OCI-LY1 (cell line): ENCODE measurements around the gene SORBS1.

Source experiments
- H2AFZ ChIP-seq: fragments of 200-600 bp; sonication (generic), shearing (Covaris generic); 2 replicates; pipeline ENCODE4 v1.6.0; 2014; ENCODE audit warnings: antibody characterized with exemption, mild to moderate bottlenecking, low read length
- H3F3A ChIP-seq: fragments of 200-600 bp; sonication (generic), shearing (Covaris generic); 2 replicates; pipeline ENCODE4 v1.6.0; 2014; ENCODE audit warnings: mild to moderate bottlenecking, antibody characterized with exemption, low read length, moderate library complexity; ENCODE audit not compliant: insufficient read depth
- H3K27ac ChIP-seq: fragments of 200-600 bp; sonication (generic); 2 replicates; pipeline ENCODE4 v1.5.1; 2014; ENCODE audit warnings: low read length, mixed run types, mild to moderate bottlenecking, low read depth; ENCODE audit not compliant: poor library complexity, severe bottlenecking
- H3K27me3 ChIP-seq: fragments of 200-600 bp; sonication (generic); 2 replicates; pipeline ENCODE4 v1.6.0; 2014; ENCODE audit warnings: antibody characterized with exemption, mild to moderate bottlenecking, low read length, moderate library complexity; ENCODE audit not compliant: insufficient read depth
- H3K36me3 ChIP-seq: fragments of 200-600 bp; sonication (generic); 2 replicates; pipeline ENCODE4 v1.6.1; 2014; ENCODE audit warnings: mild to moderate bottlenecking, antibody characterized with exemption, low read length, moderate library complexity, mixed read lengths; ENCODE audit not compliant: insufficient read depth
- H3K4me1 ChIP-seq: fragments of 200-600 bp; sonication (generic); 2 replicates; pipeline ENCODE4 v1.5.1; 2014; ENCODE audit warnings: mild to moderate bottlenecking, low read length, moderate library complexity; ENCODE audit not compliant: insufficient read depth, severe bottlenecking
- H3K4me2 ChIP-seq: fragments of 200-600 bp; sonication (generic), shearing (Covaris generic); 2 replicates; pipeline ENCODE4 v1.6.1; 2014; ENCODE audit warnings: low read length
- H3K4me3 ChIP-seq: fragments of 200-600 bp; sonication (generic); 2 replicates; pipeline ENCODE4 v1.5.1; 2014; ENCODE audit warnings: low read length, low read depth, mild to moderate bottlenecking, mixed read lengths; ENCODE audit not compliant: poor library complexity, severe bottlenecking
- H3K79me2 ChIP-seq: fragments of 200-600 bp; shearing (Covaris generic); 2 replicates; pipeline ENCODE4 v1.6.1; 2016; ENCODE audit warnings: mixed run types, low read length, mixed read lengths; ENCODE audit not compliant: insufficient read depth
- H3K9ac ChIP-seq: fragments of 200-600 bp; sonication (generic), shearing (Covaris generic); 2 replicates; pipeline ENCODE4 v1.6.1; 2014; ENCODE audit warnings: mild to moderate bottlenecking, low read length, mixed read lengths
- H3K9me2 ChIP-seq: fragments of 200-600 bp; sonication (generic), shearing (Covaris generic); 2 replicates; pipeline ENCODE4 v1.6.1; 2014; ENCODE audit warnings: low read depth, mild to moderate bottlenecking, low read length, mixed read lengths
- H3K9me3 ChIP-seq: fragments of 200-600 bp; shearing (Covaris generic); 2 replicates; pipeline ENCODE4 v1.6.1; 2014; ENCODE audit warnings: low read length, mixed read lengths
- H4K20me1 ChIP-seq: fragments of 200-600 bp; sonication (generic), shearing (Covaris generic); 2 replicates; pipeline ENCODE4 v1.6.0; 2016; ENCODE audit warnings: mild to moderate bottlenecking, low read length; ENCODE audit not compliant: insufficient read depth
- CTCF ChIP-seq: fragments of 200-600 bp; sonication (generic), shearing (Covaris generic); IDR thresholded peaks from 2 replicates; pipeline ENCODE4 v1.5.1; 2017; ENCODE audit warnings: mild to moderate bottlenecking, antibody characterized with exemption, low read length, moderate library complexity, mixed read lengths
- EZH2 ChIP-seq: fragments of 200-600 bp; sonication (generic), shearing (Covaris generic); IDR thresholded peaks from 2 replicates; pipeline ENCODE4 v1.8.0; 2017; ENCODE audit warnings: borderline replicate concordance, mixed run types, mild to moderate bottlenecking, antibody characterized with exemption, low read length, moderate library complexity, mixed read lengths

The SORBS1 gene

GRCh38 chr10:95416270-95416669, 144.9 kb downstream of the SORBS1 start:
- Histone ChIP-seq H3K4me1 (no peaks in the 10 kb centered on the region), H4K20me1 (no peaks in the 10 kb centered on the region), H3K9me3 (no peaks in the 10 kb centered on the region), H2AFZ (no peak overlapping the region), H3K27me3 (no peaks in the 10 kb centered on the region), H3K9ac (no peak overlapping the region), H3K36me3 (no peaks in the 10 kb centered on the region), H3F3A (no peaks in the 10 kb centered on the region), H3K9me2 (no peaks in the 10 kb centered on the region), H3K79me2 (no peaks in the 10 kb centered on the region), H3K27ac (no peak overlapping the region), H3K4me2 (no peak overlapping the region), H3K4me3 (no peak overlapping the region)
- no peak for TF ChIP-seq CTCF
- no peak for TF ChIP-seq EZH2

- Histone ChIP-seq H3K9me2 (no peaks in the 10 kb centered on the region), H3K4me1 (no peaks in the 10 kb centered on the region), H3K9me3 (no peaks in the 10 kb centered on the region), H3K36me3 (no peaks in the 10 kb centered on the region), H3K4me3 (no peak overlapping the region), H3K27ac (no peak overlapping the region), H3K79me2 (no peaks in the 10 kb centered on the region), H3K27me3 (no peaks in the 10 kb centered on the region), H3K9ac (no peak overlapping the region), H2AFZ (no peak overlapping the region), H3F3A (no peaks in the 10 kb centered on the region), H3K4me2 (no peak overlapping the region), H4K20me1 (no peaks in the 10 kb centered on the region)
- TF ChIP-seq CTCF, result no peak
- no peak for TF ChIP-seq EZH2
Measured at GRCh38 chr10:95415621-95416031, 145.5 kb downstream of the SORBS1 start.

- H3K4me2 ChIP-seq, result no peak overlapping the region
- no peaks in the 10 kb centered on the region for H3K4me1 ChIP-seq
- no peaks in the 10 kb centered on the region for H3K9me3 ChIP-seq
- no peak overlapping the region for H3K9ac ChIP-seq
- H3K27me3 ChIP-seq, result no peaks in the 10 kb centered on the region
- no peak overlapping the region for H3K4me3 ChIP-seq
- H3F3A ChIP-seq, result no peaks in the 10 kb centered on the region
- H4K20me1 ChIP-seq, result no peaks in the 10 kb centered on the region
- no peaks in the 10 kb centered on the region for H3K9me2 ChIP-seq
- no peaks in the 10 kb centered on the region for H3K36me3 ChIP-seq
- TF ChIP-seq EZH2, result no peak
- TF ChIP-seq CTCF, result no peak
- no peak overlapping the region for H2AFZ ChIP-seq
- no peaks in the 10 kb centered on the region for H3K79me2 ChIP-seq
- no peak overlapping the region for H3K27ac ChIP-seq
Measured at GRCh38 chr10:95414844-95415485, 146.2 kb downstream of the SORBS1 start.
